Brain microvascular endothelial cell (primary cell): ENCODE measurements around the gene KCTD3.

ENCODE experiments used
- DNase-seq: peaks from one replicate; pipeline ENCODE4 v3.0.0-alpha.2; 2020
- H3K27ac ChIP-seq: fragments of 250-450 bp; sonication (Bioruptor Pico); 2 replicates; pipeline ENCODE4 v1.5.1; 2020; ENCODE audit warnings: mild to moderate bottlenecking, moderate library complexity
- H3K27me3 ChIP-seq: fragments of 250-450 bp; sonication (Bioruptor Pico); replicated peaks from 2 replicates; pipeline ENCODE4 v1.5.1; 2020; ENCODE audit warnings: mild to moderate bottlenecking
- H3K36me3 ChIP-seq: fragments of 250-450 bp; sonication (Bioruptor Pico); replicated peaks from 2 replicates; pipeline ENCODE4 v1.5.1; 2020; ENCODE audit warnings: mild to moderate bottlenecking
- H3K4me3 ChIP-seq: 2 replicates; pipeline ENCODE4 v1.5.1; 2011; ENCODE audit warnings: low read depth, mild to moderate bottlenecking, control low read depth, low read length, moderate library complexity
- CTCF ChIP-seq: IDR thresholded peaks from 2 replicates; pipeline ENCODE4 v1.5.1; 2011; ENCODE audit warnings: low read depth, mild to moderate bottlenecking, moderate library complexity, low read length, control low read depth, inconsistent platforms; ENCODE audit errors: missing control alignments
- in situ Hi-C: cut with HindIII; loops from 2 replicates; pipeline ENCODE4 v1.10.0; 2017; ENCODE audit warnings: low sequenced_read_pairs, low pct_ligation_motif_present

Gene KCTD3

GRCh38 chr1:215523906-215524305 is 43.2 kb upstream of the KCTD3 start:
- in situ Hi-C loops = no loop called here
- DNase-seq = no peak
- TF ChIP-seq CTCF = no peak
- no peaks in the 10 kb centered on the region for H3K36me3 ChIP-seq
- no peak overlapping the region for H3K27ac ChIP-seq
- no peak overlapping the region for H3K4me3 ChIP-seq
- no peaks in the 10 kb centered on the region for H3K27me3 ChIP-seq

GRCh38 chr1:215526147-215526845 is 40.8 kb upstream of the KCTD3 start:
- in situ Hi-C loops = loop anchor here (25.0 kb wide), 1 partner anchor 864 kb away; no protein-coding TSS in a partner anchor
- no peak for DNase-seq

GRCh38 chr1:215526846-215527151 is 40.3 kb upstream of the KCTD3 start:
- DNase-seq = no peak
- in situ Hi-C loops = loop anchor here (25.0 kb wide), 1 partner anchor 864 kb away; no protein-coding TSS in a partner anchor
- no peak for TF ChIP-seq CTCF
- H3K27ac ChIP-seq = no peak overlapping the region
- no peaks in the 10 kb centered on the region for H3K27me3 ChIP-seq
- no peak overlapping the region for H3K4me3 ChIP-seq
- no peaks in the 10 kb centered on the region for H3K36me3 ChIP-seq

More at GRCh38 chr1:215526147-215526845, 40.8 kb upstream of the KCTD3 start:
- H3K27ac ChIP-seq = no peak overlapping the region
- no peaks in the 10 kb centered on the region for H3K36me3 ChIP-seq
- H3K4me3 ChIP-seq = no peak overlapping the region
- no peaks in the 10 kb centered on the region for H3K27me3 ChIP-seq
- TF ChIP-seq CTCF = peak; percentile 30

GRCh38 chr1:215529111-215529510 is 38.0 kb upstream of the KCTD3 start:
- Histone ChIP-seq H3K36me3 (no peaks in the 10 kb centered on the region), H3K4me3 (no peak overlapping the region), H3K27me3 (no peaks in the 10 kb centered on the region), H3K27ac (no peak overlapping the region)
- in situ Hi-C loops = loop anchor here (25.0 kb wide), 1 partner anchor 867 kb away; no protein-coding TSS in a partner anchor
- TF ChIP-seq CTCF = no peak
- no peak for DNase-seq

GRCh38 chr1:215529571-215529970 is 37.5 kb upstream of the KCTD3 start:
- no peaks in the 10 kb centered on the region for H3K27me3 ChIP-seq
- no peak overlapping the region for H3K4me3 ChIP-seq
- H3K36me3 ChIP-seq = no peaks in the 10 kb centered on the region
- DNase-seq = no peak
- no peak for TF ChIP-seq CTCF
- H3K27ac ChIP-seq = no peak overlapping the region
- in situ Hi-C loops = loop anchor here (25.0 kb wide), 1 partner anchor 867 kb away; no protein-coding TSS in a partner anchor
